Posterior vena cava (tissue), 2 donors: ENCODE measurements around the gene RABGAP1L. TPM values are rescaled to one million over a fixed set of nuclear protein-coding genes. Genes with fewer than 3 reads are reported as not detected.
"Not testable (repeated sequence)": the region's sequence is repeated elsewhere in the genome, so short reads cannot be mapped to it uniquely, and the experiment has no call there.

ENCODE experiments used
- DNase-seq: peaks from one replicate; pipeline ENCODE4 v3.0.0-alpha.2; 2020; ENCODE audit warnings: low spot score
- intact Hi-C, 2 donors: fragments of 100-400 bp; cut with DNase I; formaldehyde crosslinking; loops; one replicate each; pipeline versions ENCODE4 v1.14.1 to v1.14.2; 2022 to 2023
- total RNA-seq, 2 donors: library from RNA; stranded (reverse); fragmentation: NEBNext Ultra II Directional; extraction: Animal tissue kit (Norgen Biotek cat#: 25700); gene quantifications; one replicate each; pipeline ENCODE4 v1.2.1, GENCODE V29; 2021
- donor health status: DM: yes; HTN: yes; CAD: no.
- donor health status: DM: yes; HTN: yes; CAD: no.

The RABGAP1L gene
- total RNA-seq, 2 donors from 2014 or later: 32.9 to 41.4 TPM

GRCh38 chr1:174997041-174997440 is 837.7 kb downstream of the RABGAP1L start:
- DNase-seq: no peak
- intact Hi-C loops: no loop called here

GRCh38 chr1:174998569-174999215 is 839.4 kb downstream of the RABGAP1L start:
- DNase-seq: no peak
- intact Hi-C loops: no loop called here

GRCh38 chr1:174999216-174999935 is 840.1 kb downstream of the RABGAP1L start:
- DNase-seq: peak; percentile 99
- intact Hi-C loops: no loop called here

GRCh38 chr1:174999936-175000696 is 840.8 kb downstream of the RABGAP1L start, which contains the start of gene CACYBP:
Gene CACYBP (plus strand): TSS chr1:174999947. CDS start chr1:175000181, 234 bp downstream.
- DNase-seq: peak; percentile 89
- intact Hi-C loops: no loop called here

- intact Hi-C loops: no loop called here
These were observed 841.4 kb downstream of the RABGAP1L start for GRCh38 chr1:175000697-175001187.

GRCh38 chr1:175002910-175003517 is 843.7 kb downstream of the RABGAP1L start:
- no peak for DNase-seq
- intact Hi-C loops: no loop called here

More at GRCh38 chr1:175000697-175001187, 841.4 kb downstream of the RABGAP1L start:
- no peak for DNase-seq

- intact Hi-C loops: no loop called here
- DNase-seq: no peak
These were observed 844.2 kb downstream of the RABGAP1L start for GRCh38 chr1:175003521-175003920.

- intact Hi-C loops: no loop called here
- no peak for DNase-seq
These were observed 845.9 kb downstream of the RABGAP1L start for GRCh38 chr1:175005085-175005783.

- intact Hi-C loops: no loop called here
- no peak for DNase-seq
These were observed 850.2 kb downstream of the RABGAP1L start for GRCh38 chr1:175009532-175009931.

GRCh38 chr1:175013445-175013844 is 854.1 kb downstream of the RABGAP1L start:
- no peak for DNase-seq
- intact Hi-C loops: no loop called here

GRCh38 chr1:175015243-175015642 is 855.9 kb downstream of the RABGAP1L start:
- no peak for DNase-seq
- intact Hi-C loops: no loop called here

GRCh38 chr1:175019524-175019923 is 860.2 kb downstream of the RABGAP1L start:
- DNase-seq: no peak
- intact Hi-C loops: no loop called here

GRCh38 chr1:175023043-175023921 is 864.0 kb downstream of the RABGAP1L start, which contains the start of gene MRPS14:
Gene MRPS14 (minus strand): TSS chr1:175023425. CDS start chr1:175023408, 17 bp downstream.
- peak; percentile 99 for DNase-seq
- intact Hi-C loops: no loop called here

- intact Hi-C loops, DNase-seq: not testable (repeated sequence)
These were observed 864.6 kb downstream of the RABGAP1L start for GRCh38 chr1:175023922-175024242.

- intact Hi-C loops: no loop called here
These were observed 865.5 kb downstream of the RABGAP1L start for GRCh38 chr1:175024773-175025172.

GRCh38 chr1:175033953-175034352 is 874.6 kb downstream of the RABGAP1L start:
- intact Hi-C loops: loop anchor here (5.0 to 10.0 kb wide), 3 partner anchors 91 to 281 kb away; no protein-coding TSS in a partner anchor
- no peak for DNase-seq

More at GRCh38 chr1:175024773-175025172, 865.5 kb downstream of the RABGAP1L start:
- no peak for DNase-seq

GRCh38 chr1:175034775-175035174 is 875.5 kb downstream of the RABGAP1L start:
- intact Hi-C loops: loop anchor here (5.0 to 10.0 kb wide), 4 partner anchors 90 to 548 kb away; no protein-coding TSS in a partner anchor
- no peak for DNase-seq

- intact Hi-C loops: loop anchor here (5.0 to 10.0 kb wide), 3 partner anchors 89 to 546 kb away; no protein-coding TSS in a partner anchor
These were observed 876.5 kb downstream of the RABGAP1L start for GRCh38 chr1:175035865-175036264.

More at GRCh38 chr1:175035865-175036264, 876.5 kb downstream of the RABGAP1L start:
- no peak for DNase-seq
